Mesodermal cell (in vitro differentiated cells): ENCODE results near the gene CCNE1.
A peak's percentile ranks its signal among the peaks of the same experiment; 100 is the strongest.

Source experiments
- H3K27ac ChIP-seq: 2 replicates; pipeline ENCODE4 v1.7.0; 2013; ENCODE audit warnings: mild to moderate bottlenecking, low read depth, low read length, moderate library complexity; ENCODE audit not compliant: severe bottlenecking
- H3K36me3 ChIP-seq: 2 replicates; pipeline ENCODE4 v1.7.1; 2013; ENCODE audit warnings: mild to moderate bottlenecking, low read length, moderate library complexity; ENCODE audit not compliant: control insufficient read depth, insufficient read depth
- H3K4me1 ChIP-seq: one replicate; pipeline ENCODE4 v1.7.1; 2013; ENCODE audit warnings: mild to moderate bottlenecking, low read length; ENCODE audit not compliant: insufficient read depth, control insufficient read depth, poor library complexity, severe bottlenecking
- H3K4me3 ChIP-seq: 2 replicates; pipeline ENCODE4 v1.7.0; 2013; ENCODE audit warnings: low read length, control low read depth, mild to moderate bottlenecking; ENCODE audit not compliant: insufficient read depth, poor library complexity, severe bottlenecking; ENCODE audit errors: extremely low read depth
- H3K9me3 ChIP-seq: 2 replicates; pipeline ENCODE4 v1.7.1; 2013; ENCODE audit warnings: mild to moderate bottlenecking, low read length, moderate library complexity; ENCODE audit not compliant: control insufficient read depth
- WGBS, 2 experiments: methylation state at CpG; one replicate each; pipeline ENCODE4 v1.1.5; 2013; ENCODE audit warnings: missing lambda C conversion rate in 2 of 2; ENCODE audit not compliant: insufficient coverage in 2 of 2; 5-methylcytosine and 5-hydroxymethylcytosine counted together

CCNE1 gene

GRCh38 chr19:29805031-29805965, 6.5 kb upstream of the CCNE1 start:
- 88 to 92% methylated on average over 16 to 17 of the region's 18 CpGs for WGBS, 2 experiments
- H3K36me3 ChIP-seq, result no peaks in the 10 kb centered on the region
- H3K27ac ChIP-seq, result no peak overlapping the region

DNA sequence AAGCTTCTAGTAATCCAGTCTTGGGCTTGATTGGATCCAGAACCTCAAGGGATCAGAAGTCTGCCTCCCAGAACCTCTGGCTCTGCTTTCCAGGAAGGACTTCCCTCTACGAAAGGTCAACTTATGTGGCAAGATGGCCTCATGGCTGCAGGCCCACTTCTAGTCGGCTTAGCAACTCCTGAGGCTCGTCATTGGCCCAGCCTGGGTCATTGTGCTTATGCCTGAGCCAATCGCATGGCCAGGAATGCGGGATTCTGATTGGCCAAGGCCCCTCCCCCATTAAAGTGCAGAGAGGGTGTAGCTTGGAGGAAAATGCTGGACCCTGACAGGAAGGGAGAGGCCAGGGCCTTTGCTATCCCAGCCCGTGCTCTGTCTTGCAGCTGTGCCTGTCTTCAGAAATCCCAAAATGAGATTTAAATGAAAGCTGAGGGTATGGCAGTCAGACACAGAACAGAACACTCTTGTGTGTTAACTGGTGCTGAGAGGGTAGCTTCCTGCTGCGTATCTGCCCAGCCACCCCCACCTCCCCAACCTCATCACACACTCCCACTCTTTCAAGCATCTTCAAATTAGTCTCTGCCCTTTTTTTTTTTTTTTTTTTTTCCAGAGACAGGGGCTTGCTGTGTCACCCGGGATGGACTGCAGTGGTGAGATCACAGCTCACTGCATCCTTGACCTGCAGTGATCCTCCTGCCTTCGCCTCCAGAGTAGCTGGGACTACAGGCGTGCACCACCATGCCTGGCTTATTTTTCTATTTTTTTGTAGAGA, 5.5 kb upstream of the CCNE1 start:
- WGBS, 2 experiments, result 91 to 97% methylated on average over 6 to 8 of the region's 10 CpGs

More at GRCh38 chr19:29805031-29805965, 6.5 kb upstream of the CCNE1 start:
- peaks cover 6% of the 10 kb centered on the region for H3K4me1 ChIP-seq
- no peaks in the 10 kb centered on the region for H3K9me3 ChIP-seq
- no peak overlapping the region for H3K4me3 ChIP-seq

GRCh38 chr19:29807178-29807577, 4.6 kb upstream of the CCNE1 start:
- Histone ChIP-seq H3K4me1 (peaks cover 6% of the 10 kb centered on the region), H3K36me3 (no peaks in the 10 kb centered on the region), H3K4me3 (no peak overlapping the region), H3K27ac (no peak overlapping the region), H3K9me3 (no peaks in the 10 kb centered on the region)
- 93 to 97% methylated on average over 6 of the region's 6 CpGs for WGBS, 2 experiments

More for the DNA sequence above, 5.5 kb upstream of the CCNE1 start:
- Histone ChIP-seq H3K4me1 (peaks cover 6% of the 10 kb centered on the region), H3K4me3 (no peak overlapping the region), H3K27ac (no peak overlapping the region), H3K36me3 (no peaks in the 10 kb centered on the region), H3K9me3 (no peaks in the 10 kb centered on the region)

DNA sequence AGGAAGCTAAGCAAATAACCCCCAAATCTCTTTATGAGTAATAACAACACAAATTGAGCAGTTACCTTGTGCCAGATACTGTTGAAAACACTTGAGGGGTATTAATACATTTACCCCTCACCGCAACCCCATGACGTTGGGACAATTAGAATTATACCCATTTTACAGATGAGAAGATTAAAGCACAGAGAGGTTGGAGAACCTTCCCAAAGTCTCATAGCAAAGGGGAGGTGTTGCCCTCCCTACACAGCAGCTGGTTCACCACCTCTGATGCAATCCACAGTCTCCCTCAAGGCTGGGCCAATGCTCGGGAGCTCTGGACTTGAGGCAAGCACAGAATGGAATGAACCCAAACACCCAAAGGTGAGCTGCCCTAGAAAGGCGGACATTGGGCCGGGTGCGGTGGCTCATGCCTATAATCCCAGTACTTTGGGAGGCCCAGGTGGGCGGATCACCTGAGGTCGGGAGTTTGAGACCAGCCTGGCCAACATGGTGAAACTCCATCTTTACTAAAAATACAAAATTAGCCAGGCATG, 3.9 kb upstream of the CCNE1 start:
- peaks cover 1% of the 10 kb centered on the region for H3K36me3 ChIP-seq
- H3K4me1 ChIP-seq, result peaks cover 6% of the 10 kb centered on the region
- H3K9me3 ChIP-seq, result no peaks in the 10 kb centered on the region
- H3K27ac ChIP-seq, result no peak overlapping the region
- WGBS, 2 experiments, result 92 to 100% methylated on average over 3 to 6 of the region's 8 CpGs
- H3K4me3 ChIP-seq, result no peak overlapping the region

DNA sequence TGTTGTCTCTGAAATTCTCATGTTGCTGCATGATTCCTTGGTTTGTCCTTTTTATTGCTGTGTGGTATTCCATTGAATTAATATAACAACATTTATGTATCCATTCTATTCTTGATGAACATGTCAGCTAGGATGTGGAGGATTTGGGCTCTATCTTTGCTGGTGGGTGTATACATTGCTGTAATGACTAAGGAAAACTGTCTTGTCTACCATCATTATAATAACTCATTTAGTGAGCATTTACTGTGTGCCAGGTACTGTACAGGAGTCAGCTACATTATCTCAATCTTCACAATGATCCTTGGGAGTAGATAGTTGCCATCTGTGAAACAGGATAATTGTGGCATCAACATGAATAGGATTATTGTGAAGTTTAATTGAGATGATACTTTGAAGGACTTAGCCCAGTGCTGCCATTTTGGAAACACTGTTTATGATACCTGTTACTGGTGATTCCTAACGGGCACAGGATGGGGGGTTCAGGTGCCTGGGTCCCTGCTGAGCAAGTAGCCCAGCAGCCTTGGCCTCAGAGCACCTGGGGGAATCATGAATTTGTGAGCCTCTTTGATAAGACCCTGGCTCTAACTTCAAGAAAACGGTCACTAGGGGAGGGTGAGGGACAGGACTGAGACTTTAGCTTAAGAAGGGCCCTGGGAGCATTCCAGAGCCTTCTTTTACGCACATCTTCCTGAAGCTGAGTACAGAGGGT, 1.8 kb upstream of the CCNE1 start:
- Histone ChIP-seq H3K9me3 (no peaks in the 10 kb centered on the region), H3K27ac (no peak overlapping the region), H3K4me3 (no peak overlapping the region), H3K4me1 (peaks cover 10% of the 10 kb centered on the region), H3K36me3 (peaks cover 6% of the 10 kb centered on the region)
- WGBS, 2 experiments, result 78 to 81% methylated on average over 3 of the region's 3 CpGs

DNA sequence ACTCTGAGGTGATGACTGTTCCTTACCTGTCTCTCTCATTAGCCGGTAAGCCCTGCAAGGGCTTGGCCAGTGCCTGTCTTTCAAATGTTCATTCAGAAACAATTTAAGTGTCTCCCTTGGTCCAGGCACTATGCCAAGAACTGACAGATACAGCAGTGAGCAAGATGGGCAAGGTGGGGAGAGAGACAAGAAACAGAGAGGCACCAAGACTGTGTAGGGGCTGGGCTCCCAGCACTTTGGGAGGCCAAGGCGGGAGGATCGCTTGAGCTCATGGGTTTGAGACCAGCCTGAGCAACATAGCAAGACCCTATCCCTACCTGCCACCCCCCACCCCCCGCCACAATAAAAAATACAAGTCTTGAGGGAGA, 1.3 kb upstream of the CCNE1 start:
- WGBS, 2 experiments, result 100% methylated on average over 1 of the region's 4 CpGs; no CpG with 5 or more reads in 1 of the 2 experiments
- Histone ChIP-seq H3K4me3 (no peak overlapping the region), H3K9me3 (no peaks in the 10 kb centered on the region), H3K27ac (no peak overlapping the region), H3K4me1 (peaks cover 10% of the 10 kb centered on the region), H3K36me3 (peaks cover 6% of the 10 kb centered on the region)

DNA sequence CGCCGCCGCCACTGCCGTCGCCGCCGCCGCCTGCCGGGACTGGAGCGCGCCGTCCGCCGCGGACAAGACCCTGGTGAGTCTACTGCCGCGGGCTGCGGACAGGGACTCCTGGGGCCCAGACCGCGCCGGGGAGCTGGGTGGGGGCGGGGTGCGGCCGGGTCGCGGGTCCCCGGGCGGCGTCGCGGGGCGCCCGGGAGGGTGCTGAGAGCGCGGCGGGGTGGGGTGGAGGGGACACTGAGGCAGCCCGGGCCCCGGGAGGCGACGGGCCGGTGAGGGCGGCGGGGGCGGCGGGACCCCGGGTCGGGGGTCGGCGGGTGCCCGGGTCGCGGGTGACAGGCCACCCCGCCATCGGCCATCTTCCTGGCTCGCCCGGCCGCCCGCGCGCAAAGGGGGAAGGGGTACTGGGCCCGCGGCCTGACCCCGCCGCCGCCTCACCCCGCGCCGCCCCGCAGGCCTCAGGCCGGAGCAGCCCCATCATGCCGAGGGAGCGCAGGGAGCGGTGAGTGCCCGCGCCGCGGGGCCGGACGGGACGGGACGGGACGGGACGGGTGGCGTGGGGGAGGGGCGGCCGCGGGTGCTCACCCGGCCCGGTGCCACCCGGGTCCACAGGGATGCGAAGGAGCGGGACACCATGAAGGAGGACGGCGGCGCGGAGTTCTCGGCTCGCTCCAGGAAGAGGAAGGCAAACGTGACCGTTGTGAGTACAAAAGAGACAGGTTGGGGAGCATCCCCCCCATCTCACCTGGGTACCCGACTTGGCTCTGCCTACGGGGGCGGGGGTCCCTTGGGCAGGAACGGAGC, 489 bp downstream of the CCNE1 start:
- Histone ChIP-seq H3K4me3 (peak overlapping the region; percentile 39), H3K9me3 (no peaks in the 10 kb centered on the region), H3K36me3 (peaks cover 11% of the 10 kb centered on the region), H3K27ac (no peak overlapping the region), H3K4me1 (peaks cover 4% of the 10 kb centered on the region)
- 2 to 3% methylated on average over 43 to 55 of the region's 104 CpGs for WGBS, 2 experiments

GRCh38 chr19:29812881-29813275, 1.1 kb downstream of the CCNE1 start:
- Histone ChIP-seq H3K4me1 (peaks cover 4% of the 10 kb centered on the region), H3K9me3 (no peaks in the 10 kb centered on the region), H3K36me3 (peaks cover 13% of the 10 kb centered on the region), H3K27ac (no peak overlapping the region), H3K4me3 (peak overlapping the region; percentile 39)
- WGBS, 2 experiments, result 83 to 89% methylated on average over 5 to 6 of the region's 6 CpGs

GRCh38 chr19:29813642-29814041, 1.9 kb downstream of the CCNE1 start:
- Histone ChIP-seq H3K4me3 (no peak overlapping the region), H3K4me1 (peaks cover 4% of the 10 kb centered on the region), H3K27ac (no peak overlapping the region), H3K9me3 (no peaks in the 10 kb centered on the region), H3K36me3 (peaks cover 13% of the 10 kb centered on the region)
- WGBS, 2 experiments, result 94 to 95% methylated on average over 6 of the region's 6 CpGs

DNA sequence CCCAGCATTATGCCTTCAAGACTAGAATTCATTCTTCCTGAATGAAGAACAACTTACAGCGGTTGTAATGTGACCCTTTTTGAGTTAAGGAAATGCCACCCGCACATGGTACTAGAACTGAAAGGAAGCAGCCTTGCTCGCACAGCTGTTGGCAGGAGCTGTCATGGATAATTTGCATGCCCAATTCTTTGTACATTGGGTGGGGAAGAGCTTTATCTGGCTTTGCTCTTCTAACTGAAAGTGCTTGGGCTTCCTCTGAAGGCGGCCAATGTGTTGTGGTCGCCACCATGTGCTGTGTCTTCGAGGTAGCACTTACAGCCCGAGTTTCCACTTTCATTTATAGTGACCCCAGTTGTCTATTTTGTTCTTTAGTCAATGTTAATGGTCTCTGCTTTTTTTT, 3.4 kb downstream of the CCNE1 start:
- 88 to 96% methylated on average over 5 to 7 of the region's 7 CpGs for WGBS, 2 experiments
- H3K36me3 ChIP-seq, result peaks cover 21% of the 10 kb centered on the region

More for the DNA sequence above, 3.4 kb downstream of the CCNE1 start:
- H3K9me3 ChIP-seq, result no peaks in the 10 kb centered on the region
- no peak overlapping the region for H3K27ac ChIP-seq
- H3K4me1 ChIP-seq, result peaks cover 4% of the 10 kb centered on the region
- no peak overlapping the region for H3K4me3 ChIP-seq
